Left forelimb (tissue), 1 donor: ENCODE results near the gene HPGD.

Source experiments
- DNase-seq: peaks from one replicate; pipeline ENCODE4 v3.0.0-alpha.2; 2018; ENCODE audit warnings: low spot score

HPGD gene

GRCh38 chr4:174474457-174475075, 47.7 kb downstream of the HPGD start:
- DNase-seq, result no peak

- no peak for DNase-seq
These were observed 55.2 kb downstream of the HPGD start for GRCh38 chr4:174467107-174467506.

DNA sequence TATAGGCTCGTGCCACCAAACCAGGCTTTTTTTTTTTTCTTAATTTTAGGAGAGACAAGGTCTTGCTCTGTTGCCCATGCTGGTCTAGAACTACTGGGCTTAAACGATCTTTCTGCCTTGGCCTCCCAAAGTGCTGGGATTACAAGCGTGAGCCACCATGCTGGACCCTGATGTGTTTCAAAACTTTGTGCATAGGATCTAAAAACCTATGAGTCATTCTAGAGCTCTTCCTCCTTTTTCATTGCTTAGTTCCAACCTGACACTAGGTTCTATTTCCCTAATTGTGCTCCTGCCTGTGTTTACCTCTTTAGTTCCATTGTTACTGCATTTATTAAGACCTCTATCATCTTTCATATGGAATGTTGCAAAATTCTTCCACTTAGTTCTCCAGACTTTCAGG, 57.3 kb downstream of the HPGD start:
- no peak for DNase-seq

DNA sequence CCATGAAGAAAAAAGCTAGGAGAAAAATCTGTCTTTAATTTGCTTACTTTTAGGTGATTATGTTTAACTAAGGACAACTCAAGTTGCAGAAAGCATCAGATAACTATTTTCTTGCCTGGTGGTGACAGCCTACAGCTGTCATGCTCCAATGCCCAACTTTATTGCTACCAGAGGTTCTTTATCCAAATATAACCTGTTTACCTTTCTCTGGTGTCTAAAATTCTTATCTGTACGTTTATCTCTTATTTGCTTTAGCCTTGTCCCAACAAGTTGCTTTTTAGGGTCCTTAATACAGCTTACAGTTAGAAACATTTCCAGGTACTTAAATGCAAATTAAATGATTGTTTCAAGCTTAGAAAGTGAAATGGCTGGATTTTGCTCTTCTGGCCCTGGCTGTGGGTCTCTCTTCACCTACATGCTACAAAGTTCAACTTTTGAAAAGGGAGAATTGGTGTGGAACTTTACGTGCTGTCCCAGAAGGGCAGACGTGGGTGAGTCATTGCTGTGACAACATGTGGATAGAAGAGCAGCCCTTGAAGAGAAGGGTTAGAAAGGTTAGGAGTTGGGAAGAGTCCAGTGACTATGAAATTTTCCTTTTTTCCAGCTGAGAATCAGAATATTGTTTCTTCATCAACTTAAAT, 60.7 kb downstream of the HPGD start:
- DNase-seq, result no peak

- DNase-seq, result no peak
These were observed 61.6 kb downstream of the HPGD start for GRCh38 chr4:174460684-174461083.

DNA sequence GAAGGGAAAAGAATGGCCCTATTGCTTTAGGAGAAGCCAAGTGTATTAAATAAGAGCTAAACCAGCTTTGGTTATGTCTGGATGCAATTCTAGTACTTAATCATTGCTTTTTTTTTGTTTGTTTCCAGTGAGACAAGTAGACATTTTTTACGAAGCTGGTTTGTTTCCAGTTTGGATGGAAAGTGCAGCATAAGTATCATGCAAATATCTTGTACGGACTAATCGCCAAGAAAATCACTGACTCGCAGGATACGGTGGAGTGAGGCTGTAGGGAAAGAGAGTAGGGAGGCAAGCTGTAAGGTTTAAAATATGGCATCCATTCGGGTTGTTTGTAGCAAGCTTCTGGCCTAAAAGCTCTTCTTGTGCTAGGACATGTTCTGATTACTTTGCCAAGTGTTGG, 64.8 kb downstream of the HPGD start:
- no peak for DNase-seq

DNA sequence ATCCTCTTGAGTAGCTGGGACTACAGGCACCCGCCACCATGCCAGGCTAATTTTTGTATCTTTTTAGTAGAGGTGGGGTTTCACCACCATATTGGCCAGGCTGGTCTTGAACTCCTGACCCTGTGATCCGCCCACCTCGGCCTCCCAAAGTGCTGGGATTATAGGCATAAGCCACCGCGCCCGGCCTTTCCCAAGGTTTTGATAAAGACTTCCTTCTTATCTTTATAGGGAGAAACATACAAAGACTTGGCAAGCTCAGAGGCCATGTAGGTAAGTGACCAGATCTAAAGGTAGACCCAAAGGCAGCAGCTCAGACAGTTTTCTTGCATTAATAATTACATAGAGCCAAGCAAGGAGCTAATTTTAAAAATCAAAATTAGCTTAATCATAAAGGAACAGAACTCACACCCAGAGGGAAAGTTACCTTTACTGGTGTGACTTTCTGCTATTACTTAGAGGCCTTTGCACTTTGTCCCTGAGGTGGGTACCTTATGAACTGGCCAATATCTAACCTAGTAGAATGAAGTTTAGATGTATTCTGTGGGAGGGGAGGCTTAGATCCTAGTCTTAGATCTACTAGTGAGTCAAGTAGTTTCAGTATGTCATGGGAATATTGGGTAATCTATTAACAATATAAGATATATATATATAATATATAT, 67.3 kb downstream of the HPGD start:
- DNase-seq, result no peak

DNA sequence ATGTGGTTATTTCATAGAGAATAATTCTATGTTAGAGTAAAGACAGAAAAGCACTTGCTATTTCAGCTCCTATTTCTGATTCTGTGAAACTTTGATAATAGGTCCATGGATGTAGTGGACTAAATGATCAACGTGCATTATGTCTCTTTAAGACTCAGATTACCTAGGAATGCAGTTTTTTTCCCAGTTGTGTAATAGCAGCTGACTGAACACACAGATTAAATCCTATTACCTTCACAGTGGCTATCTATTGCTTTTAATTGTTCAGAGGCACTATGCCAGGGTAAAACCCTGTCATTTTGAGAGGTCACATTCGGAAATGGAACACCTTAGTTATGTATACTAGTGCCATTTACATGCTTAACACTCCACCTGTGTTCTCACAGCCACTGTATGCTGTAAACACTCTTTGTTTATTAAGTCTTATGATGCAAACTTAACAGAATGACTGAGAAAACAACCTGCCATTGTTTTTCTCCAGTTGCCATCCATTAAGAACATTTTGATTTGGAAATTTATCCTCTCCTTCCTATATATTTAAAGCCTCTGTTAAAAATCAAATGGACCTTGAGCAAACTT, 70.5 kb downstream of the HPGD start:
- DNase-seq, result no peak

GRCh38 chr4:174450786-174451125, 71.5 kb downstream of the HPGD start:
- no peak for DNase-seq

GRCh38 chr4:174449944-174450785, 72.1 kb downstream of the HPGD start:
- DNase-seq, result no peak

DNA sequence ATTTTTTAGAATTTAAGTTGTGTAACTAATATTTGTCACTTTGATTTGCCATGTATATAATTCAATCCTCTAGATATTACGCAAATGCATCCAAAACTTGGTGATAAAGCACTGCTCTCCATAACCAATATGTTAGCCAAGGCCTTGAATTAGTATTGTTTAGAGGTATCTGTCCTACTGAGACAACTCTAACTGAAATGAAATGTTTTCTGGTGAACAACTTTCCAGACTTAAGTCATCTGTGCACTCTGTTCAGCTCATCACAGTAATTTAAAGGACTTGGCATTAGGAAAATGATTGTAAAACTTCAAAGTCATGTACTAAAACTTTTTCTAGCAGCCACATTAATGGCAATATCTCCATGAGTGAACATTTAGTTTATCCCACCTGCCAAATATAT, 73.1 kb downstream of the HPGD start:
- DNase-seq, result no peak

DNA sequence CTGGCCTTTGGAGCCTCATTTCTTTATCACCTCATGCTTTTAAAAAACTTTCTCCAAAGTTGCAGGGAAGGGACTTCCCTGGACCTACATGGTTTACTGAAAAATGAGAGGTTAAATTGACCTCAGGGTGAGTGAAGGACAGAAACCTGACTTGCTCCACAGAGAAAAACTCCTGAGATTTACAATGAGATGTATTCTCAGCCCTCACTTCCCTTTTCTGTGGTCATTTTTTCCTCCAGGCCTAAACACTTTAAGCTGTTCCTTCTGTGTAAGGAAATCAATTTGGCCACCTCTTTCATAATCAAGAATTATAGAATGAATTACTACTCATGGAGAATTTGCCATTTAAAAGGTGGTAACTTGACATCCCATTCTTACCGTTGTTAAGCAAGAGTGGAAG, 77.9 kb downstream of the HPGD start:
- no peak for DNase-seq
